Uterus (tissue), 2 donors: Measurements from ENCODE around the gene WDFY2.

Experiments
- POLR2A ChIP-seq, 2 donors: fragments of 450-650 bp; IDR thresholded peaks; one replicate each; pipeline ENCODE4 v1.6.1; 2016; ENCODE audit warnings: antibody characterized with exemption in 2 of 2, mild to moderate bottlenecking in 1 of 2, moderate library complexity in 1 of 2
- TF ChIP-seq, protein P1 (sequence below), 4 experiments: fragments of 200-600 bp in 2 of 4; fragments of 450-650 bp in 2 of 4; sonication (generic) in 2 of 4; IDR thresholded peaks; one replicate each; pipeline ENCODE4 v1.5.1; 2016 to 2019; ENCODE audit warnings: antibody characterized with exemption in 4 of 4, mild to moderate bottlenecking in 2 of 4, moderate library complexity in 1 of 4

DNA sequence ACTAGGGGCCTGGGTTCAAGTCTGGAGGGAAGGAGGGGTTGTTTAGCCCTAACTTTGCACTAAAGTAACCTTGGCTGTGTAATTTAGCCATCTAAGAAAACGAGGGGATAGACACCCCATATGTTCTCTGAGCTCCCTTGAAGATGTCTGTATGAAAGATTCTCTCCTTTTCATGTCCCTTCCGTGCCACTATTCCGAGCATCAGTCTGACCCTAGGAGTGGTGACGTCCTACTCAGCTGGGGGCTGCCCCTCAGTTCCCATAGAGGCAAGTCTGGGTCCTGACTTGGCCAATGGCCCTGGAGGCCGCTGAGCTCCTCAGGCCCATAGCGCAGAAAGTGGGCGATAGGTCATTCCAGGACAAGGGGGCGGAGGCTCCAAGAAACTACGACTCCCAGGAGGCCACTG, 790 bp upstream of the WDFY2 start:
- TF ChIP-seq POLR2A (IDR thresholded peaks at IDR 0.05) = no peak
- TF ChIP-seq, protein P1, sequence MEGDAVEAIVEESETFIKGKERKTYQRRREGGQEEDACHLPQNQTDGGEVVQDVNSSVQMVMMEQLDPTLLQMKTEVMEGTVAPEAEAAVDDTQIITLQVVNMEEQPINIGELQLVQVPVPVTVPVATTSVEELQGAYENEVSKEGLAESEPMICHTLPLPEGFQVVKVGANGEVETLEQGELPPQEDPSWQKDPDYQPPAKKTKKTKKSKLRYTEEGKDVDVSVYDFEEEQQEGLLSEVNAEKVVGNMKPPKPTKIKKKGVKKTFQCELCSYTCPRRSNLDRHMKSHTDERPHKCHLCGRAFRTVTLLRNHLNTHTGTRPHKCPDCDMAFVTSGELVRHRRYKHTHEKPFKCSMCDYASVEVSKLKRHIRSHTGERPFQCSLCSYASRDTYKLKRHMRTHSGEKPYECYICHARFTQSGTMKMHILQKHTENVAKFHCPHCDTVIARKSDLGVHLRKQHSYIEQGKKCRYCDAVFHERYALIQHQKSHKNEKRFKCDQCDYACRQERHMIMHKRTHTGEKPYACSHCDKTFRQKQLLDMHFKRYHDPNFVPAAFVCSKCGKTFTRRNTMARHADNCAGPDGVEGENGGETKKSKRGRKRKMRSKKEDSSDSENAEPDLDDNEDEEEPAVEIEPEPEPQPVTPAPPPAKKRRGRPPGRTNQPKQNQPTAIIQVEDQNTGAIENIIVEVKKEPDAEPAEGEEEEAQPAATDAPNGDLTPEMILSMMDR (IDR thresholded peaks at IDR 0.05) = no peak
